Left lobe of liver (tissue), 2 donors: ENCODE data around the gene RDM1. TPM values are rescaled to one million over a fixed set of nuclear protein-coding genes. Genes with fewer than 3 reads are reported as not detected.

Experiments used
- ATAC-seq: fragments of 200-7000 bp; cut with Tn5 transposase; one replicate; pipeline ENCODE4 v1.9.1; 2020; ENCODE audit warnings: mild to moderate bottlenecking, moderate library complexity
- DNase-seq: peaks from one replicate; pipeline ENCODE4 v3.0.0-alpha.2; 2020; ENCODE audit warnings: low spot score
- total RNA-seq: library from RNA; stranded (reverse); gene quantifications from one replicate; pipeline ENCODE4 v1.2.1, GENCODE V29; 2021
- donor health status: DM: no; HTN: no; CAD: no; lungs with moderate emphysema.
- donor health status: DM: no; HTN: yes; CAD: no.

Gene RDM1
- total RNA-seq, 1 donor from 2014 or later = not detected

GRCh38 chr17:35875072-35875799, 55.3 kb downstream of the RDM1 start:
- DNase-seq (no peak), ATAC-seq (no peak)

DNA sequence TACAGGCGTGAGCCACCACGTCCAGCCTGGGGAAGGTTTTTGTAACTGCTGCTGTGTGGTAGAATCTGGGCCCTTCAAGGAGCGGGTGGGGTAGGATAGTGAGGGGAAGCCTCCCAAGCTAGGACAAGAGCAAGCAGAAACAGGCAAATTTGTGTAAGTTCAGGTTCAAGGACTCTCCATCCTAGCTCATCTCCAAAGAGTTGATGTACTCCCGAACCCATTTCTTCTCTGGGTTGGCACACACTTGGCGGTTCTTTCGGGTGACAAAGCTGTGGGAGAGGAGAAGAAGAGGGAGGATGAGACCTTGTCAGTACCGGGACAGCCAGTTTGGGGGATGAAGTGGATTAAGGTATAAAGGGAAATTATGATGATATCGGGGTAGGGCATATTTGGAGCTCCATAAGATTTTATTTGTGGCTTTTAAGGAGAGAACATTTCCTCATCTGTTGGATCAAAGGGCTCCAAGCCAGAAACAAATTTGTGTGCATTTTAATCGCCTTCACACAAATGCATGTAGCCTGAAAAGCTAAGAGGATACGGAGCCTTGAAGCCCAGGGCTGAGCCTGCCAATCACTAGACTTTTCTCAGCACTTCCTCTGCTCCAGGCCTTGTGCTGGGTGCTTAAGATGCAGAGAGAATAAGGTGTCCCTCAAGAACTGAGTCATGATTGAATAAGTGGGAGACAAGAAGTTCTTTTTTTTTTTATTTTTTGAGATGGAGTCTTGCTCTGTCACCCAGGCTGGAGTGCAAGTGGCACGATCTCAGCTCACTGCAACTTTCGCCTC, 58.2 kb downstream of the RDM1 start:
- ATAC-seq (no peak), DNase-seq (no peak)

DNA sequence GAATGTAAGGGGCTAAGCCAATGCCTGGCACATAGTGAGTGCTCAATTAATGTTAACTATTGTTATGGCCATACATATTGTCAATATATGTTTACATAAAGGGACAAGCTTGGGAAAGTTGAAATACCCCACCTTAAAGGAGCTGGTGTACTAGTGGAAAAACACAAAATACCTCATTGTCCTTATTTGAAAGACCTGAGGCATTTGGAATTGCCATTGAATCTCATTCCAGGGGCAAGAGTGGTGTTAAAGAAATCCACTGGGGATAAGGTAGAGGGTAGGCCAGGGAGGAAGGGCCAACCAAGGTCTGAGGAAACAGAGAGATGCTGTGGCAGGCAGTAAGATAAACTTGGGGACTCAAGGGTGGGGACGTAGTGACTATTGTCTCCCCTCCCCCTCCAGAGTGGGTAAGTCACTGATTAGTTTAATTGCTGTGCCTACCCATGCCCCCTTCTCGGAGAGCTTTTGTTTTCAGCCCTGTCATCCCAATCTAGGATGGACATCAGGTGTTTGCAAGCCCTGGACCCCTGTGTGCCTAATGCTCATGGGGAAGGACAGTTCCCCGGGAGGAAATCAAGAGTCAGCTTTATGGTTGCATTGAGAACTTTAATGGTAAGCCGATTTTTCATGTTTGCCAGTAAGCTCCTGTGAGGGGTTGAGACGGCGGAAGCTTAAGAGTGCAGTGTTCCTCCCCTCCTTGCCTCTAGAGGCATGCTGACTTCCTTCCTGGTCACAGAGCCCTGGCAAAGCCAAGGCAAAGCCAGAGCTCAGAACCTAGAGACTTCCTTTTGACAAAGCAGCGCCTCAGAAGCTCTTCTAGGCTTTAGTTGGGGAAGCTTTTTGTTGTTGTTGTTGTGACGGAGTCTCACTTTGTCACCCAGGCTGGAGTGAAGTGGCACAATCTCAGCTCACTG, 59.4 kb downstream of the RDM1 start:
- ATAC-seq = peak; percentile 58

DNA sequence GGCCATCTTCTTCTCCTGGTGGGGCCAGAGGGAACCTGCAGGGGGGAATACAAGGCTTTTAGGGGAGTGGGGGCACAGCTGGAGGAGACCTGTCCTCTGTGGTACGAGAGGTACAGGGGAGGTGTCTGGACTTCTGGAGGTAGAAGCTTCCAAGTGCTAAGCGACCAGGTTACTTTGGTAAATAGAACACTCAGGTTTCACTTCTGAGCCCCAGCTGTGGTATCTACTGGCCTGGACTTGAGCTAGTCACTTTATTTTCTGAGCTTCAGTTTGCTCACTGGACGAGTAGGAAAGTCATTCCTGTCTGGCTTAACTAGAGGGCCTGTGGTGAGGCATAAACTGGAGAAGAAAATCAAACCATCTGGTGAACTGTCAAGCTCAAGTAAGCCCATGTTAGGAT, 61.8 kb downstream of the RDM1 start, which contains the start of gene HEATR9:
Gene HEATR9, minus strand, starts transcription at position 155 of the 400 bp plus-strand sequence. Its CDS starts 149 bp downstream, at position 6.
- ATAC-seq (no peak), DNase-seq (no peak)

More for the DNA sequence above, 59.4 kb downstream of the RDM1 start:
- DNase-seq = no peak

Other genes with a start within 250 kb of the RDM1 start
- 2.3 TPM for gene RASL10B, start 199.1 kb downstream of the RDM1 start, total RNA-seq
- gene GAS2L2, start 177.5 kb downstream of the RDM1 start, total RNA-seq = not detected
- gene C17orf50, start 169.9 kb downstream of the RDM1 start, total RNA-seq = not detected
- gene MMP28, start 135.1 kb downstream of the RDM1 start, total RNA-seq = 0.45 TPM
- 63.1 TPM for gene TAF15, start 121.3 kb downstream of the RDM1 start, total RNA-seq
- gene HEATR9, start 61.9 kb downstream of the RDM1 start, total RNA-seq = not detected
- 0.48 TPM for gene CCL5, start 50.4 kb downstream of the RDM1 start, total RNA-seq
- gene LYZL6, start 12.9 kb upstream of the RDM1 start, total RNA-seq = not detected
- 31.1 TPM for gene CCL16, start 50.7 kb upstream of the RDM1 start, total RNA-seq
- gene CCL14, start 56.0 kb upstream of the RDM1 start, total RNA-seq = 16.9 TPM
- gene CCL15, start 70.8 kb upstream of the RDM1 start, total RNA-seq = 13.8 TPM
- 1.4 TPM for gene CCL23, start 87.2 kb upstream of the RDM1 start, total RNA-seq
- 0.33 TPM for gene CCL18, start 133.5 kb upstream of the RDM1 start, total RNA-seq
- 2.0 TPM for gene CCL3, start 159.4 kb upstream of the RDM1 start, total RNA-seq
- gene CCL4, start 173.1 kb upstream of the RDM1 start, total RNA-seq = 1.2 TPM
- 5.7 TPM for gene TBC1D3B, start 245.9 kb upstream of the RDM1 start, total RNA-seq